A549 treated with GW870086 at 1 μM for 4 hours (cell line): ENCODE measurements around the gene PIBF1. TPM values are rescaled to one million over a fixed set of nuclear protein-coding genes. Genes with fewer than 3 reads are reported as not detected.

Experiments used
- total RNA-seq: library from RNA; stranded (reverse); fragments of 200-300 nt; extraction: Qiagen RNA extraction; gene quantifications from 5 replicates; pipeline ENCODE4 v1.2.3, GENCODE V29; 2022; ENCODE audit warnings: low read depth

Gene PIBF1
- 4.2 to 6.2 TPM (median 4.6 TPM) in 5 replicates for total RNA-seq

GRCh38 chr13:72781451-72782439, at the start of gene PIBF1, which contains the start of gene DIS3:
Gene PIBF1, plus strand, starts transcription at chr13:72782133. Its CDS starts 1,337 bp downstream, at chr13:72783470.
Gene DIS3, minus strand, starts transcription at chr13:72781900. Its CDS starts 68 bp downstream, at chr13:72781832.

GRCh38 chr13:73058736-73059459, 277.0 kb downstream of the PIBF1 start, which contains the start of gene KLF5:
Gene KLF5, plus strand, starts transcription at chr13:73059005. Its CDS starts 323 bp downstream, at chr13:73059328.

Other genes with a start within 250 kb of the PIBF1 start
- 8.7 to 14.3 TPM (median 10.1 TPM) in 5 replicates for gene MZT1, start 54.5 kb upstream of the PIBF1 start, total RNA-seq
- gene BORA, start 54.2 kb upstream of the PIBF1 start, total RNA-seq = 7.5 to 9.3 TPM (median 7.9 TPM) in 5 replicates
- gene DIS3, start 233 bp upstream of the PIBF1 start, total RNA-seq = 16.1 to 21.2 TPM (median 19.4 TPM) in 5 replicates